BLaER1 treated with 17β-estradiol and CSF1 and Interleukin-3, amounts not matched to agents 10 nM and 100 nM (cell line): Measurements from ENCODE around the gene PPP4R4.

Experiments
- H3K27ac ChIP-seq, 11 experiments: shearing (Covaris generic); formaldehyde crosslinking; 2 replicates each; pipeline ENCODE4 v1.8.1; 2022
- H3K27me3 ChIP-seq, 11 experiments: shearing (Covaris generic); formaldehyde crosslinking; 2 replicates each; pipeline ENCODE4 v1.8.1; 2022
- H3K36me3 ChIP-seq, 11 experiments: shearing (Covaris generic); formaldehyde crosslinking; 2 replicates each; pipeline ENCODE4 v1.8.1; 2022
- H3K4me1 ChIP-seq, 10 experiments: shearing (Covaris generic); formaldehyde crosslinking; 2 replicates each; pipeline ENCODE4 v1.8.1; 2022
- H3K4me2 ChIP-seq, 11 experiments: shearing (Covaris generic); formaldehyde crosslinking; 2 replicates each; pipeline ENCODE4 v1.8.1; 2022
- H3K4me3 ChIP-seq, 10 experiments: shearing (Covaris generic); formaldehyde crosslinking; 2 replicates each; pipeline ENCODE4 v1.8.1; 2022
- H3K9ac ChIP-seq, 11 experiments: shearing (Covaris generic); formaldehyde crosslinking; 2 replicates each; pipeline ENCODE4 v1.8.1; 2022
- H3K9me3 ChIP-seq, 11 experiments: shearing (Covaris generic); formaldehyde crosslinking; replicated peaks in 1 of 11; 2 replicates each; pipeline ENCODE4 v1.8.1; 2022
- H4K20me1 ChIP-seq, 11 experiments: shearing (Covaris generic); formaldehyde crosslinking; 2 replicates each; pipeline ENCODE4 v1.8.1; 2022
- Cebpa-rat ChIP-seq, 11 experiments: shearing (Covaris generic); IDR thresholded peaks; 2 replicates each; pipeline ENCODE4 v1.8.1; 2022

Gene PPP4R4

DNA sequence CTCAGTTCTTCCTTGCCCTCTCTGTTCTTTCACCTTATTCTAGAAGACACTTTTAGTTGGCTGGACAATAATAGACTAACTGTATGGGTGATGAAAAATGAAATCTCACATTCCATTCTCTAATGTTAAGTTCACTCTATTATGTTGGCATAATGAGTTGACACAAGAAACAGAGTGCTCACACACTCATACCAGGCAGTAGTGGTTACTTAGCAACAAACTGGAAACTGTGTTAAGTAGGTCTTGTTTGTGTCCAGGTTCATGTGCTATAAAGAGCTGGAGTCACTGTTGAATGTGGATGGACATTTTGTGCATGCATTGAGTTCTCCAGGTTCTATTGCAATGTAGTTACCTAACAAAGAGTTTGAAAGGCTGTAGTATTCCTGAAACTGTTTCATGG lies 16.9 kb upstream of the PPP4R4 start:
- Histone ChIP-seq H3K36me3 (no peaks in the 10 kb centered on the region), H3K4me2 (no peak overlapping the region), H3K27ac (no peak overlapping the region), H3K9ac (no peak overlapping the region), H3K27me3 (no peaks in the 10 kb centered on the region), H3K4me3 (no peak overlapping the region), H3K4me1 (peaks cover 23 to 32% (median 27%) of the 10 kb centered on the region in 10 experiments), H4K20me1 (no peaks in the 10 kb centered on the region), H3K9me3 (peaks cover 7 to 17% (median 15%) of the 10 kb centered on the region in 11 experiments; a peak in 20 of 22 replicates)
- no peak for TF ChIP-seq Cebpa-rat (IDR thresholded peaks at IDR 0.05)

DNA sequence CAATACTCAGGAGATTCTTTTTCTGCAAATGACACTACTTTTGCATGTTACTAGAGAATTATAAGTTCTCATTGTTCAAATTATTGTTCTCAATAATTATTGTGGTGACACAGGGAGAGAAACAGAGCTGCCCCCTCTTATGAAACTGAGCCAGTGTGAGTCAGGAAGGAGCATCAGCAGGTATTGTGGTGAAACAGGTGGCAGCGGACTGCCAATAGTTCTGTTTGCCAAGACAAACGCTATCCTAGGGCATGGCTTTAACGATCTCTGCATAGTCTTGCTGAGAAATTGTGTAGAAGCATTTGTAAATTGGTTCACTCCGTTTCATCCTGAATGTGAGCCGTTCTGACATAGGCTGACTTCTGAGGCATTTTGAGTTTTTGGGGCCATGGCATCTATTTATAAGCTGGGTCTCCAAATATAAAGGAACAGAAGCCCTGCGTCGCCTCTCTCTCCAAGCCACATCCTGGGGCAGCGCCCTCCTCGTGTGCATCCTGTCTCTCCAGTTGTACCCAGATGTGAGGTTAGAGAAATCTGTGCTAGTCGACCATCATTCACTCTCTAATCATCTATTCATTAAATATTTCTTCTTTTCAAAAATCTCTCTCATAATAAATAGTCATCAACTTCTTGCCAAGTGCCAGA lies 15.8 kb upstream of the PPP4R4 start:
- Histone ChIP-seq H3K9ac (no peak overlapping the region), H3K27ac (no peak overlapping the region), H3K36me3 (no peaks in the 10 kb centered on the region), H3K9me3 (peaks cover 7 to 17% (median 15%) of the 10 kb centered on the region in 11 experiments; a peak in 20 of 22 replicates), H4K20me1 (no peaks in the 10 kb centered on the region), H3K4me1 (peaks cover 26 to 41% (median 37%) of the 10 kb centered on the region in 10 experiments), H3K4me3 (no peak overlapping the region), H3K27me3 (no peaks in the 10 kb centered on the region), H3K4me2 (peak overlapping the region; percentile 52 to 75 (median 59))
- TF ChIP-seq Cebpa-rat (IDR thresholded peaks at IDR 0.05), result no peak

- Histone ChIP-seq H3K9me3 (peaks cover 0 to 3% (median 0%) of the 10 kb centered on the region in 11 experiments; a peak in 1 of 22 replicates), H3K27me3 (no peaks in the 10 kb centered on the region), H3K4me1 (peaks cover 34 to 55% (median 47%) of the 10 kb centered on the region in 10 experiments), H3K4me2 (peak overlapping the region; percentile 3 to 81 (median 34); a peak in 13 of 22 replicates), H3K9ac (no peak overlapping the region), H3K27ac (peak overlapping the region in 1 of 11 experiments; percentile 21; a peak in 1 of 22 replicates), H4K20me1 (no peaks in the 10 kb centered on the region), H3K36me3 (no peaks in the 10 kb centered on the region), H3K4me3 (no peak overlapping the region)
- no peak for TF ChIP-seq Cebpa-rat (IDR thresholded peaks at IDR 0.05)
Observed at GRCh38 chr14:94161058-94161457, 13.1 kb upstream of the PPP4R4 start.

- Histone ChIP-seq H3K4me2 (peak overlapping the region; percentile 28 to 81 (median 62)), H3K4me3 (no peak overlapping the region), H3K36me3 (no peaks in the 10 kb centered on the region), H3K27ac (peak overlapping the region in 4 of 11 experiments; percentile 2 to 21 (median 10); a peak in 4 of 22 replicates), H3K27me3 (no peaks in the 10 kb centered on the region), H4K20me1 (no peaks in the 10 kb centered on the region), H3K9me3 (no peaks in the 10 kb centered on the region), H3K9ac (no peak overlapping the region), H3K4me1 (peaks cover 34 to 55% (median 47%) of the 10 kb centered on the region in 10 experiments)
- no peak for TF ChIP-seq Cebpa-rat (IDR thresholded peaks at IDR 0.05)
Observed at GRCh38 chr14:94161981-94162380, 12.1 kb upstream of the PPP4R4 start.

GRCh38 chr14:94162466-94162865 lies 11.7 kb upstream of the PPP4R4 start:
- Histone ChIP-seq H3K27me3 (no peaks in the 10 kb centered on the region), H3K9me3 (no peaks in the 10 kb centered on the region), H3K4me1 (peaks cover 34 to 55% (median 47%) of the 10 kb centered on the region in 10 experiments), H3K4me3 (no peak overlapping the region), H3K9ac (no peak overlapping the region), H3K4me2 (peak overlapping the region; percentile 28 to 81 (median 62)), H3K27ac (peak overlapping the region in 3 of 11 experiments; percentile 2 to 12 (median 8); a peak in 4 of 22 replicates), H3K36me3 (no peaks in the 10 kb centered on the region), H4K20me1 (no peaks in the 10 kb centered on the region)
- TF ChIP-seq Cebpa-rat (IDR thresholded peaks at IDR 0.05), result no peak

GRCh38 chr14:94163796-94164195 lies 10.3 kb upstream of the PPP4R4 start:
- no peaks in the 10 kb centered on the region for H3K36me3 ChIP-seq
- no peak overlapping the region for H3K4me3 ChIP-seq
- no peaks in the 10 kb centered on the region for H3K9me3 ChIP-seq
- peak overlapping the region; percentile 7 to 81 (median 46); a peak in 19 of 22 replicates for H3K4me2 ChIP-seq
- no peak for TF ChIP-seq Cebpa-rat (IDR thresholded peaks at IDR 0.05)
- H3K27me3 ChIP-seq, result no peaks in the 10 kb centered on the region
- H4K20me1 ChIP-seq, result no peaks in the 10 kb centered on the region
- peaks cover 23 to 44% (median 37%) of the 10 kb centered on the region in 10 experiments for H3K4me1 ChIP-seq
- H3K9ac ChIP-seq, result peak overlapping the region in 2 of 11 experiments; percentile 13 to 17; a peak in 2 of 22 replicates
- peak overlapping the region in 1 of 11 experiments; percentile 13; a peak in 1 of 22 replicates for H3K27ac ChIP-seq

- no peaks in the 10 kb centered on the region for H4K20me1 ChIP-seq
- H3K9me3 ChIP-seq, result no peaks in the 10 kb centered on the region
- no peak overlapping the region; a peak in 1 of 22 replicates for H3K27ac ChIP-seq
- no peak for TF ChIP-seq Cebpa-rat (IDR thresholded peaks at IDR 0.05)
- H3K27me3 ChIP-seq, result no peaks in the 10 kb centered on the region
- H3K4me3 ChIP-seq, result no peak overlapping the region
- peak overlapping the region in 1 of 11 experiments; percentile 48; a peak in 4 of 22 replicates for H3K4me2 ChIP-seq
- H3K4me1 ChIP-seq, result peaks cover 23 to 43% (median 35%) of the 10 kb centered on the region in 10 experiments
- H3K9ac ChIP-seq, result no peak overlapping the region
- H3K36me3 ChIP-seq, result no peaks in the 10 kb centered on the region
Observed at GRCh38 chr14:94164685-94165431, 9.3 kb upstream of the PPP4R4 start.

GRCh38 chr14:94165744-94166143 lies 8.4 kb upstream of the PPP4R4 start:
- Histone ChIP-seq H3K4me1 (peaks cover 22 to 41% (median 33%) of the 10 kb centered on the region in 10 experiments), H4K20me1 (no peaks in the 10 kb centered on the region), H3K9me3 (no peaks in the 10 kb centered on the region), H3K27ac (no peak overlapping the region), H3K4me3 (no peak overlapping the region), H3K27me3 (no peaks in the 10 kb centered on the region), H3K9ac (no peak overlapping the region), H3K4me2 (no peak overlapping the region), H3K36me3 (no peaks in the 10 kb centered on the region)
- no peak for TF ChIP-seq Cebpa-rat (IDR thresholded peaks at IDR 0.05)

DNA sequence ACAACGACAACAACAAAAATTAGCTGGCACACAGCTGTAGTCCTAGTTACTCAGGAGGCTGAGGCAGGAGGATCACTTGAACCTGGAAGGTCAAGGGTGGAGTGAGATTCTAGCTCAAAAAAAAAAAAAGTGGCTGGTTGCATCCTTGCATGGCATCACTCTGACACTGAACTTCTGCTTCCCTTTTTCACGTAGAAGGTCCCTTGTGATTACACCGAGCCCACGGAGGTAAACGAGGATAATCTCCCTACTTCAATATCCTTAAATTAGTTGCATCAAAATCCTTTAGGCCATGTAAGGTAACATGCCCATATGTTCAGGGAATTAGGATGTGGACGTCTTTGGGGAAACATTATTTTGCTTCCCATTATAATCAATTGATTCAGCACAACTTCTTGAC lies 4.0 kb upstream of the PPP4R4 start:
- H3K27me3 ChIP-seq, result peaks cover 10 to 25% (median 18%) of the 10 kb centered on the region in 11 experiments

More for the DNA sequence above, 4.0 kb upstream of the PPP4R4 start:
- Histone ChIP-seq H3K4me2 (no peak overlapping the region), H3K4me1 (peaks cover 0 to 14% (median 7%) of the 10 kb centered on the region in 10 experiments; a peak in 14 of 20 replicates), H3K9me3 (no peaks in the 10 kb centered on the region), H3K36me3 (no peaks in the 10 kb centered on the region), H3K4me3 (no peak overlapping the region), H4K20me1 (peaks cover 0 to 8% (median 0%) of the 10 kb centered on the region in 11 experiments; a peak in 3 of 22 replicates), H3K9ac (no peak overlapping the region), H3K27ac (no peak overlapping the region)
- TF ChIP-seq Cebpa-rat (IDR thresholded peaks at IDR 0.05), result no peak
